GM12878 (cell line): ENCODE data around the gene PLEKHA7. TPM values are rescaled to one million over a fixed set of nuclear protein-coding genes. Genes with fewer than 3 reads are reported as not detected.

Experiments used
- ATAC-seq: fragments of 200-7000 bp; cut with Tn5 transposase; 3 replicates; pipeline ENCODE4 v1.9.1; 2020; ENCODE audit warnings: mild to moderate bottlenecking, moderate library complexity
- BruUV-seq: library from RNA; stranded (reverse); fragments of 400-500 nt; replicated peaks from 2 replicates; lab custom pipeline; 2021; lab: Mats Ljungman, UMichigan
- CTCF ChIA-PET: fragments of 300-600 bp; sonication (Branson Sonifier 250); formaldehyde crosslinking; extraction: SDS; loops from one replicate; lab custom pipeline; 2021; ENCODE audit warnings: inconsistent platforms; lab: Yijun Ruan, JAX
- POLR2A ChIA-PET: fragments of 350-600 bp; formaldehyde crosslinking; extraction: SDS; loops from one replicate; lab custom pipeline; 2021; ENCODE audit warnings: inconsistent platforms; lab: Charles Lee
- RAD21 ChIA-PET: fragments of 300-600 bp; sonication (Branson Sonifier 250); formaldehyde crosslinking; loops from one replicate; lab custom pipeline; 2023; ENCODE audit warnings: antibody characterized with exemption; ENCODE audit not compliant: unreplicated experiment; lab: Charles Lee
- SMC1A ChIA-PET: fragments of 300-600 bp; sonication (Branson Sonifier 250); formaldehyde crosslinking; loops from one replicate; lab custom pipeline; 2023; ENCODE audit not compliant: unreplicated experiment, uncharacterized antibody; lab: Charles Lee
- DNase-seq: peaks from one replicate; pipeline ENCODE4 v3.0.0-alpha.2; 2011; ENCODE audit warnings: low read depth, low spot score
- FAIRE-seq: peaks from 3 replicates; lab custom pipeline; 2011; peaks lifted over from hg19 to GRCh38; lab: Jason Lieb, UNC
- H2AFZ ChIP-seq: 2 replicates; pipeline ENCODE4 v1.6.0; 2011; ENCODE audit warnings: low read depth, low read length, control low read depth; ENCODE audit not compliant: control insufficient read depth
- H3K27ac ChIP-seq: 2 replicates; pipeline ENCODE4 v1.5.1; 2011; ENCODE audit warnings: control low read depth; ENCODE audit not compliant: control insufficient read depth, insufficient read depth
- H3K27me3 ChIP-seq, 2 experiments: replicated peaks in 1 of 2; 2 replicates each; pipeline versions ENCODE4 v1.6.0 to v1.6.1; 2011; ENCODE audit warnings: low read length in 1 of 2; ENCODE audit not compliant: control insufficient read depth in 2 of 2, insufficient read depth in 2 of 2
- H3K36me3 ChIP-seq, 2 experiments: 2 replicates each; pipeline ENCODE4 v1.5.1; 2011; ENCODE audit warnings: low read length in 1 of 2; ENCODE audit not compliant: control insufficient read depth in 2 of 2, insufficient read depth in 2 of 2
- H3K4me1 ChIP-seq: 2 replicates; pipeline ENCODE4 v1.6.1; 2011; ENCODE audit warnings: mild to moderate bottlenecking, low read length, moderate library complexity, mixed read lengths; ENCODE audit not compliant: control insufficient read depth, insufficient read depth
- H3K4me2 ChIP-seq: 2 replicates; pipeline ENCODE4 v1.6.0; 2011; ENCODE audit warnings: control low read depth; ENCODE audit not compliant: control insufficient read depth, insufficient read depth
- H3K4me3 ChIP-seq: fragments of 200-600 bp; sonication (generic); 2 replicates; pipeline ENCODE4 v1.5.1; 2016
- H3K79me2 ChIP-seq: 2 replicates; pipeline ENCODE4 v1.6.0; 2011; ENCODE audit warnings: low read length; ENCODE audit not compliant: control insufficient read depth, insufficient read depth
- H3K9ac ChIP-seq: 2 replicates; pipeline ENCODE4 v1.8.0; 2011; ENCODE audit warnings: low read length, control low read depth, mixed read lengths; ENCODE audit not compliant: control insufficient read depth, insufficient read depth
- H3K9me3 ChIP-seq: replicated peaks from 3 replicates; pipeline ENCODE4 v1.5.1; 2011; ENCODE audit warnings: mild to moderate bottlenecking, low read length; ENCODE audit not compliant: control insufficient read depth, insufficient read depth
- H4K20me1 ChIP-seq: 2 replicates; pipeline ENCODE4 v1.6.0; 2011; ENCODE audit not compliant: control insufficient read depth, insufficient read depth
- PAX8 ChIP-seq: fragments of 450-650 bp; IDR thresholded peaks from 2 replicates; pipeline ENCODE4 v1.6.1; 2017; ENCODE audit warnings: mild to moderate bottlenecking, moderate library complexity
- RAD51 ChIP-seq: fragments of 450-650 bp; IDR thresholded peaks from 2 replicates; pipeline ENCODE4 v1.6.1; 2016; ENCODE audit warnings: moderate library complexity, mild to moderate bottlenecking, inconsistent platforms
- whole genome bisulfite sequencing: methylation state at CpG from one replicate; pipeline ENCODE4 v1.1.6; 2016; ENCODE audit warnings: low lambda C conversion rate; ENCODE audit not compliant: insufficient replicate concordance, insufficient coverage; ENCODE audit errors: missing lambda C conversion rate; 5-methylcytosine and 5-hydroxymethylcytosine counted together
- in situ Hi-C: fragments of 300-500 bp; cut with MboI; formaldehyde crosslinking; loops from 9 replicates; pipeline ENCODE4 v1.14.3; 2018; ENCODE audit warnings: mixed read lengths
- intact Hi-C: fragments of 100-400 bp; cut with micrococcal nuclease; formaldehyde crosslinking; loops from one replicate; pipeline ENCODE4 v1.14.2; 2022; ENCODE audit not compliant: unreplicated experiment
- polyA plus RNA-seq, 11 experiments: library from polyadenylated mRNA; depleted of rRNA in 4 of 11; unstranded in 6 of 11; stranded (reverse) in 5 of 11; fragments of >200 nt; fragmentation: Nextera tagmentation in 4 of 11; fragmentation: Illumina TruSeq in 1 of 11; extraction: Ambion mirVana in 4 of 11; extraction: Trizol in 1 of 11; gene quantifications; 1 replicate in 1 of 11; 2 replicates in 10 of 11; pipeline versions ENCODE4 v1.2.1 to v1.2.3, GENCODE V29; 2011 to 2016; ENCODE audit warnings: inconsistent platforms in 2 of 11, missing spikeins in 2 of 11, low read depth in 1 of 11
- total RNA-seq, 4 experiments: library from RNA; depleted of rRNA in 3 of 4; stranded (reverse); fragments of >200 nt in 3 of 4; fragmentation: Illumina TruSeq in 1 of 4; extraction: Trizol in 1 of 4; gene quantifications; 2 replicates each; pipeline versions ENCODE4 v1.2.1 to v1.2.3, GENCODE V29; 2013 to 2021
- TF ChIP-seq, protein P1 (sequence below): fragments of 450-650 bp; IDR thresholded peaks from 2 replicates; pipeline ENCODE4 v1.6.1; 2018; ENCODE audit warnings: mild to moderate bottlenecking, low read depth, moderate library complexity; ENCODE audit not compliant: partially characterized antibody
- TF ChIP-seq, protein P2 (sequence below): fragments of 450-650 bp; IDR thresholded peaks from 2 replicates; pipeline ENCODE4 v1.6.1; 2016; ENCODE audit warnings: mild to moderate bottlenecking, moderate library complexity, borderline replicate concordance

Gene PLEKHA7
- total and polyA plus RNA-seq, 10 of the 15 experiments (the other 5 are each of a cell fraction or from before 2014, with no cell fraction given): 0.45 to 5.3 (median 2.1) TPM

DNA sequence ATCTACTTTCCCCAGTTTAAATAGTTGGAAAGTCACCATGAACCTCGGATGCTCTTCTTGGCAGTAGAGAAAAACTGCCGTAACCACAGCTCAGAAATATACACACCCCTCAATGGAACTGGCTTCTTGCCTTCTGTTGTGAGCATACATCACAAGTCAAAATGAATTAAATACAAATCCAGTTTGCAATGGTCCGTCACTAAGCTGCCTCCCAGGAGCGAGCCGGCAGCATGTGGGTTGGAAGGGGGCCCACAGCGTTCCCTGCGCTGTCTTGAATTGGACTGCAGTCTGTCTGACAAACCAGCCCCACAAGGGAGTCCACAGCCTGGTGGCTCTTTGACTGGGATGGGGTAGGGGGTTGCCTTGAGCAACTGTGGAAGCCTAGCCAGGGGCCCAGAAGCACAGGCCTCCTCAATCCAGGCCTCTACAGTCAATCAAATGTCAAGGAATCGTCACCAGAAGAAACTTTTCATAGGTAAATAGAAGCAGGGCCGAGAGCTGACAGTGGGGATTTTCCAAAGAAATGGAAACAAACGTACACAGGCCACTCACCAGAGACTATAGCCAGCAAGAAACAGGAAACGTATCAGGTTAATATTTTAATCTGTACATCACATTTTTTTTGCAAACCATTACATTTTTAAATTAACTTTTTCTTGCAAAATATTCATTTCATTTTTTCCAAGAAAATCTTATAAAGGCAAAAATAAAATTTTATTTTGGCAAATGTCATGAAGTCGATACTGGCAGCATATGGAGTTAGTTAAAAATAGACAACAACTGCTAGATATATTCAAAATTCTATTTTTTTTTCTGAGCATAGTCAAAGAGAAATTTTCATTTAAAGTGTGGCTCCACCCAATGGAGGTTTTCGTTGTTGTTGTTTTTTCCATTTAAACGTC, 237.3 kb downstream of the PLEKHA7 start:
- DNase-seq (no peak), ATAC-seq (no peak), FAIRE-seq (no peak)
- ChIA-PET POLR2A (no interaction called here), RAD21 (no interaction called here), SMC1A (no interaction called here), CTCF (interaction anchor here (0.6 to 1.5 kb wide), 4 partner anchors 9 to 21 kb away, joined by 3 to 6 read pairs (median 3); no protein-coding TSS in a partner anchor)
- no peak overlapping the region for H3K4me3 ChIP-seq
- H3K4me1 ChIP-seq: no peaks in the 10 kb centered on the region
- no peaks in the 10 kb centered on the region for H3K79me2 ChIP-seq
- WGBS: 40% methylated on average over 14 of the region's 14 CpGs
- intact Hi-C loops (no loop called here), in situ Hi-C loops (no loop called here)
- H3K36me3 ChIP-seq: no peaks in the 10 kb centered on the region
- no peaks in the 10 kb centered on the region for H3K27me3 ChIP-seq
- TF ChIP-seq RAD51: no peak
- no peak for TF ChIP-seq PAX8
- TF ChIP-seq, protein P1, sequence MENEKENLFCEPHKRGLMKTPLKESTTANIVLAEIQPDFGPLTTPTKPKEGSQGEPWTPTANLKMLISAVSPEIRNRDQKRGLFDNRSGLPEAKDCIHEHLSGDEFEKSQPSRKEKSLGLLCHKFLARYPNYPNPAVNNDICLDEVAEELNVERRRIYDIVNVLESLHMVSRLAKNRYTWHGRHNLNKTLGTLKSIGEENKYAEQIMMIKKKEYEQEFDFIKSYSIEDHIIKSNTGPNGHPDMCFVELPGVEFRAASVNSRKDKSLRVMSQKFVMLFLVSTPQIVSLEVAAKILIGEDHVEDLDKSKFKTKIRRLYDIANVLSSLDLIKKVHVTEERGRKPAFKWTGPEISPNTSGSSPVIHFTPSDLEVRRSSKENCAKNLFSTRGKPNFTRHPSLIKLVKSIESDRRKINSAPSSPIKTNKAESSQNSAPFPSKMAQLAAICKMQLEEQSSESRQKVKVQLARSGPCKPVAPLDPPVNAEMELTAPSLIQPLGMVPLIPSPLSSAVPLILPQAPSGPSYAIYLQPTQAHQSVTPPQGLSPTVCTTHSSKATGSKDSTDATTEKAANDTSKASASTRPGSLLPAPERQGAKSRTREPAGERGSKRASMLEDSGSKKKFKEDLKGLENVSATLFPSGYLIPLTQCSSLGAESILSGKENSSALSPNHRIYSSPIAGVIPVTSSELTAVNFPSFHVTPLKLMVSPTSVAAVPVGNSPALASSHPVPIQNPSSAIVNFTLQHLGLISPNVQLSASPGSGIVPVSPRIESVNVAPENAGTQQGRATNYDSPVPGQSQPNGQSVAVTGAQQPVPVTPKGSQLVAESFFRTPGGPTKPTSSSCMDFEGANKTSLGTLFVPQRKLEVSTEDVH: no peak
- TF ChIP-seq, protein P2, sequence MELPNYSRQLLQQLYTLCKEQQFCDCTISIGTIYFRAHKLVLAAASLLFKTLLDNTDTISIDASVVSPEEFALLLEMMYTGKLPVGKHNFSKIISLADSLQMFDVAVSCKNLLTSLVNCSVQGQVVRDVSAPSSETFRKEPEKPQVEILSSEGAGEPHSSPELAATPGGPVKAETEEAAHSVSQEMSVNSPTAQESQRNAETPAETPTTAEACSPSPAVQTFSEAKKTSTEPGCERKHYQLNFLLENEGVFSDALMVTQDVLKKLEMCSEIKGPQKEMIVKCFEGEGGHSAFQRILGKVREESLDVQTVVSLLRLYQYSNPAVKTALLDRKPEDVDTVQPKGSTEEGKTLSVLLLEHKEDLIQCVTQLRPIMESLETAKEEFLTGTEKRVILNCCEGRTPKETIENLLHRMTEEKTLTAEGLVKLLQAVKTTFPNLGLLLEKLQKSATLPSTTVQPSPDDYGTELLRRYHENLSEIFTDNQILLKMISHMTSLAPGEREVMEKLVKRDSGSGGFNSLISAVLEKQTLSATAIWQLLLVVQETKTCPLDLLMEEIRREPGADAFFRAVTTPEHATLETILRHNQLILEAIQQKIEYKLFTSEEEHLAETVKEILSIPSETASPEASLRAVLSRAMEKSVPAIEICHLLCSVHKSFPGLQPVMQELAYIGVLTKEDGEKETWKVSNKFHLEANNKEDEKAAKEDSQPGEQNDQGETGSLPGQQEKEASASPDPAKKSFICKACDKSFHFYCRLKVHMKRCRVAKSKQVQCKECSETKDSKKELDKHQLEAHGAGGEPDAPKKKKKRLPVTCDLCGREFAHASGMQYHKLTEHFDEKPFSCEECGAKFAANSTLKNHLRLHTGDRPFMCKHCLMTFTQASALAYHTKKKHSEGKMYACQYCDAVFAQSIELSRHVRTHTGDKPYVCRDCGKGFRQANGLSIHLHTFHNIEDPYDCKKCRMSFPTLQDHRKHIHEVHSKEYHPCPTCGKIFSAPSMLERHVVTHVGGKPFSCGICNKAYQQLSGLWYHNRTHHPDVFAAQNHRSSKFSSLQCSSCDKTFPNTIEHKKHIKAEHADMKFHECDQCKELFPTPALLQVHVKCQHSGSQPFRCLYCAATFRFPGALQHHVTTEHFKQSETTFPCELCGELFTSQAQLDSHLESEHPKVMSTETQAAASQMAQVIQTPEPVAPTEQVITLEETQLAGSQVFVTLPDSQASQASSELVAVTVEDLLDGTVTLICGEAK: no peak
- H3K9me3 ChIP-seq: no peaks in the 10 kb centered on the region
- no peak overlapping the region for H3K4me2 ChIP-seq
- no peak overlapping the region for H3K9ac ChIP-seq
- H2AFZ ChIP-seq: no peak overlapping the region
- no peaks in the 10 kb centered on the region for H4K20me1 ChIP-seq
- BruUV-seq: no TSS peak
- H3K27ac ChIP-seq: no peak overlapping the region
